A673 (cell line): ENCODE results near the gene FGF11. TPM values are rescaled to one million over a fixed set of nuclear protein-coding genes. Genes with fewer than 3 reads are reported as not detected.

Experiments
- BruUV-seq: library from RNA; stranded (reverse); fragments of 400-500 nt; replicated peaks from 2 replicates; lab custom pipeline; 2021; lab: Mats Ljungman, UMichigan
- CTCF ChIA-PET: fragments of 300-600 bp; sonication (Branson Sonifier 250); formaldehyde crosslinking; loops from one replicate; lab custom pipeline; 2022; ENCODE audit warnings: antibody characterized with exemption; lab: Charles Lee
- POLR2A ChIA-PET: fragments of 300-600 bp; sonication (Branson Sonifier 250); formaldehyde crosslinking; loops from one replicate; lab custom pipeline; 2022; ENCODE audit warnings: antibody characterized with exemption; ENCODE audit not compliant: low non-redundant PET; lab: Charles Lee
- DNase-seq: peaks from one replicate; pipeline ENCODE4 v3.0.0-alpha.2; 2015; ENCODE audit warnings: low spot score
- H3K27ac ChIP-seq: fragments of 200-600 bp; sonication (generic); 2 replicates; pipeline ENCODE4 v1.5.1; 2016; ENCODE audit warnings: mixed run types, low read depth, mild to moderate bottlenecking, mixed read lengths, antibody characterized with exemption, low read length; ENCODE audit not compliant: poor library complexity, severe bottlenecking
- H3K27me3 ChIP-seq: fragments of 200-600 bp; sonication (generic); replicated peaks from 2 replicates; pipeline ENCODE4 v1.6.1; 2017; ENCODE audit warnings: mixed run types, low read depth, mild to moderate bottlenecking, mixed read lengths, antibody characterized with exemption, low read length; ENCODE audit not compliant: insufficient read depth, poor library complexity
- H3K36me3 ChIP-seq: fragments of 200-600 bp; sonication (generic); 2 replicates; pipeline ENCODE4 v1.6.1; 2016; ENCODE audit warnings: mixed run types, mild to moderate bottlenecking, mixed read lengths, antibody characterized with exemption, low read length; ENCODE audit not compliant: insufficient read depth, poor library complexity, severe bottlenecking
- H3K4me1 ChIP-seq: fragments of 200-600 bp; sonication (generic); 2 replicates; pipeline ENCODE4 v1.6.1; 2017; ENCODE audit warnings: mixed run types, mild to moderate bottlenecking, mixed read lengths, antibody characterized with exemption, low read length; ENCODE audit not compliant: insufficient read depth, poor library complexity, severe bottlenecking
- H3K4me3 ChIP-seq: fragments of 200-600 bp; sonication (generic); 2 replicates; pipeline ENCODE4 v1.5.1; 2016; ENCODE audit warnings: low read depth, mixed run types, mild to moderate bottlenecking, mixed read lengths, low read length; ENCODE audit not compliant: poor library complexity, severe bottlenecking
- H3K9me3 ChIP-seq: fragments of 200-600 bp; sonication (generic); 2 replicates; pipeline ENCODE4 v1.6.1; 2016; ENCODE audit warnings: mixed run types, low read depth, mild to moderate bottlenecking, mixed read lengths, antibody characterized with exemption, low read length; ENCODE audit not compliant: poor library complexity, severe bottlenecking
- CTCF ChIP-seq: fragments of 300-800, 200-600 bp; sonication (generic); conservative IDR thresholded peaks from 2 replicates; pipeline ENCODE4 v1.5.1; 2017; ENCODE audit warnings: low read depth, mild to moderate bottlenecking, antibody characterized with exemption, low read length, moderate library complexity, mixed read lengths
- EZH2 ChIP-seq: fragments of 200-600 bp; sonication (generic); IDR thresholded peaks from 2 replicates; pipeline ENCODE4 v1.6.1; 2017; ENCODE audit warnings: borderline replicate concordance, low read depth, mild to moderate bottlenecking, mixed read lengths, antibody characterized with exemption, low read length; ENCODE audit not compliant: poor library complexity, severe bottlenecking
- intact Hi-C: fragments of 100-400 bp; cut with micrococcal nuclease; formaldehyde crosslinking; loops from one replicate; pipeline ENCODE4 v1.10.0; 2022; ENCODE audit not compliant: unreplicated experiment
- total RNA-seq: library from RNA; stranded (reverse); gene quantifications from 2 replicates; pipeline ENCODE4 v1.2.3, GENCODE V29; 2021

FGF11 gene
- total RNA-seq, 1 experiment from 2014 or later = 18.2 TPM

GRCh38 chr17:7465597-7466275, 26.4 kb downstream of the FGF11 start:
- H3K4me3 ChIP-seq = no peak overlapping the region
- intact Hi-C loops = no loop called here
- no peaks in the 10 kb centered on the region for H3K4me1 ChIP-seq
- peaks cover 12% of the 10 kb centered on the region for H3K36me3 ChIP-seq
- no peaks in the 10 kb centered on the region for H3K27me3 ChIP-seq
- TF ChIP-seq EZH2 (no peak), CTCF (no peak)
- no TSS peak for BruUV-seq
- no peak for DNase-seq
- POLR2A ChIA-PET = no interaction called here
- no peak overlapping the region for H3K27ac ChIP-seq
- CTCF ChIA-PET = no interaction called here
- no peaks in the 10 kb centered on the region for H3K9me3 ChIP-seq

GRCh38 chr17:7466318-7466638, 27.0 kb downstream of the FGF11 start:
- peaks cover 12% of the 10 kb centered on the region for H3K36me3 ChIP-seq
- POLR2A ChIA-PET = no interaction called here
- no peaks in the 10 kb centered on the region for H3K9me3 ChIP-seq
- no peaks in the 10 kb centered on the region for H3K27me3 ChIP-seq
- no peaks in the 10 kb centered on the region for H3K4me1 ChIP-seq
- intact Hi-C loops = no loop called here
- TF ChIP-seq EZH2 = no peak
- no peak for TF ChIP-seq CTCF
- no peak overlapping the region for H3K4me3 ChIP-seq
- CTCF ChIA-PET = no interaction called here
- no peak for DNase-seq
- BruUV-seq = no TSS peak
- H3K27ac ChIP-seq = no peak overlapping the region

- H3K4me3 ChIP-seq = no peak overlapping the region
- no peak overlapping the region for H3K27ac ChIP-seq
- ChIA-PET POLR2A (no interaction called here), CTCF (no interaction called here)
- no TSS peak for BruUV-seq
- no peaks in the 10 kb centered on the region for H3K9me3 ChIP-seq
- intact Hi-C loops = no loop called here
- no peaks in the 10 kb centered on the region for H3K27me3 ChIP-seq
- H3K36me3 ChIP-seq = peaks cover 12% of the 10 kb centered on the region
- no peak for TF ChIP-seq EZH2
- H3K4me1 ChIP-seq = no peaks in the 10 kb centered on the region
- no peak for DNase-seq
Observed at GRCh38 chr17:7466639-7467341, 27.5 kb downstream of the FGF11 start.
